ENCODE measurements around the gene DAAM1. TPM values are rescaled to one million over a fixed set of nuclear protein-coding genes. Genes with fewer than 3 reads are reported as not detected.

Gene DAAM1
- total RNA-seq, 1 experiment from 2014 or later = 11.5 TPM

GRCh38 chr14:59252772-59253500 is 64.5 kb downstream of the DAAM1 start:
- intact Hi-C loops (cut with micrococcal nuclease; ENCODE audit: unreplicated experiment) = no loop called here
- Histone ChIP-seq H3K4me3 (ENCODE audit: low read depth, low read length, poor library complexity, severe bottlenecking) (no peak overlapping the region), H3K27me3 (replicated peaks; ENCODE audit: insufficient read depth, low read depth, low read length, poor library complexity) (no peaks in the 10 kb centered on the region), H3K4me1 (ENCODE audit: insufficient read depth, low read length, poor library complexity, severe bottlenecking) (peaks cover 28% of the 10 kb centered on the region), H3K36me3 (ENCODE audit: insufficient read depth, low read length, poor library complexity, severe bottlenecking) (no peaks in the 10 kb centered on the region), H3K27ac (ENCODE audit: low read depth, low read length, poor library complexity, severe bottlenecking) (peak overlapping the region; percentile 1), H3K9me3 (ENCODE audit: low read depth, low read length, poor library complexity, severe bottlenecking) (no peaks in the 10 kb centered on the region)
- TF ChIP-seq CTCF (conservative IDR thresholded peaks at IDR 0.05; ENCODE audit: low read depth, low read length) = no peak
- no peak for TF ChIP-seq EZH2 (IDR thresholded peaks at IDR 0.05; ENCODE audit: borderline replicate concordance, low read depth, low read length, poor library complexity, severe bottlenecking)
- POLR2A ChIA-PET (ENCODE audit: low non-redundant PET) = no interaction called here
- no TSS peak for BruUV-seq (replicated peaks)
- CTCF ChIA-PET = no interaction called here
- DNase-seq (ENCODE audit: low spot score) = no peak

GRCh38 chr14:59253527-59253926 is 65.1 kb downstream of the DAAM1 start:
- BruUV-seq (replicated peaks) = no TSS peak
- Histone ChIP-seq H3K9me3 (ENCODE audit: low read depth, low read length, poor library complexity, severe bottlenecking) (no peaks in the 10 kb centered on the region), H3K27ac (ENCODE audit: low read depth, low read length, poor library complexity, severe bottlenecking) (peak overlapping the region; percentile 1), H3K27me3 (replicated peaks; ENCODE audit: insufficient read depth, low read depth, low read length, poor library complexity) (no peaks in the 10 kb centered on the region), H3K36me3 (ENCODE audit: insufficient read depth, low read length, poor library complexity, severe bottlenecking) (no peaks in the 10 kb centered on the region), H3K4me3 (ENCODE audit: low read depth, low read length, poor library complexity, severe bottlenecking) (no peak overlapping the region), H3K4me1 (ENCODE audit: insufficient read depth, low read length, poor library complexity, severe bottlenecking) (peaks cover 22% of the 10 kb centered on the region)
- intact Hi-C loops (cut with micrococcal nuclease; ENCODE audit: unreplicated experiment) = no loop called here
- no peak for DNase-seq (ENCODE audit: low spot score)
- ChIA-PET POLR2A (ENCODE audit: low non-redundant PET) (no interaction called here), CTCF (no interaction called here)
- TF ChIP-seq CTCF (conservative IDR thresholded peaks at IDR 0.05; ENCODE audit: low read depth, low read length) = no peak
- TF ChIP-seq EZH2 (IDR thresholded peaks at IDR 0.05; ENCODE audit: borderline replicate concordance, low read depth, low read length, poor library complexity, severe bottlenecking) = no peak

DNA sequence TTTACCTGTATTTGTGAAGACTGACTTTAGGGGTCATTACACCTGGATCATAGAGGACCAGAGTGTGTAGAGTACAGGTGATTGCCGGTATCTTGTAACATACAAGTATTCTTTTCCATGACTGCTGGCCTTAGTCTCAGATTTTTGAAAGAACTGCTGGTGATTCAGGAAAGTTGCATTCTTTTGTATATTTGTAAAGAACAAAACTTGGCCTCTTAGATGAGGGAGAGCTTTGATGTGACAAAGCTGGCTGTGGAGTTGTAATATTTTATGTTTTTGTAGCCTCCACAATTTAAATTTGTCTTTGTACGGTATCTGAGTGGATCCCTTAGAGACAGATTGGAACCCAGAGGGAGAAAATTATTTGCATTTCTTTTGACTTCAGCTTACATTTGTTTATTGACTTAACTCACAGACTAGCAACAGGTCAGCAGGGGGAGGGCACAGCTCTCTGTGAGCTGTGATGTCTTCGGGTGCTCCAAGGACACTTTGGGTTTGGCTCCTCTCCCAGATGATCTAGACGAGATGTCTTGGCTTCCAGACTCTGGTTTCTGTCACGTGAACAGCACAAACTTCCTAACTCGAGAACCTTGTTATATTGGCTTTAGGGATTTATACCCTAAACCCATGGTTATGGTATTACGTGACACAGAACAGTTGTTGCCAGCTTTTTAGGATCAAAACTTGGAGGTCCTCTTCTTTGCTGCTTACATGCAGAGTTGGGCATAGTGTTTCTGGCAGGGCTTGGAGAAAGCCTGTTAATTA is 65.9 kb downstream of the DAAM1 start:
- no peak overlapping the region for H3K4me3 ChIP-seq (ENCODE audit: low read depth, low read length, poor library complexity, severe bottlenecking)
- H3K27ac ChIP-seq (ENCODE audit: low read depth, low read length, poor library complexity, severe bottlenecking) = no peak overlapping the region
- intact Hi-C loops (cut with micrococcal nuclease; ENCODE audit: unreplicated experiment) = no loop called here
- H3K4me1 ChIP-seq (ENCODE audit: insufficient read depth, low read length, poor library complexity, severe bottlenecking) = peaks cover 16% of the 10 kb centered on the region
- H3K36me3 ChIP-seq (ENCODE audit: insufficient read depth, low read length, poor library complexity, severe bottlenecking) = no peaks in the 10 kb centered on the region
- ChIA-PET POLR2A (ENCODE audit: low non-redundant PET) (no interaction called here), CTCF (no interaction called here)
- H3K9me3 ChIP-seq (ENCODE audit: low read depth, low read length, poor library complexity, severe bottlenecking) = no peaks in the 10 kb centered on the region
- no TSS peak for BruUV-seq (replicated peaks)
- H3K27me3 ChIP-seq (replicated peaks; ENCODE audit: insufficient read depth, low read depth, low read length, poor library complexity) = no peaks in the 10 kb centered on the region
- DNase-seq (ENCODE audit: low spot score) = peak; percentile 34
- no peak for TF ChIP-seq EZH2 (IDR thresholded peaks at IDR 0.05; ENCODE audit: borderline replicate concordance, low read depth, low read length, poor library complexity, severe bottlenecking)
- no peak for TF ChIP-seq CTCF (conservative IDR thresholded peaks at IDR 0.05; ENCODE audit: low read depth, low read length)
